HG03039 (cell line): ENCODE measurements around the gene MYL5.
"Not testable (repeated sequence)": the region's sequence is repeated elsewhere in the genome, so short reads cannot be mapped to it uniquely, and the experiment has no call there.

Experiments
- ATAC-seq: cut with Tn5 transposase; IDR thresholded peaks from one replicate; pipeline ENCODE4 v1.9.1; 2021; ENCODE audit warnings: mild to moderate bottlenecking, moderate library complexity; ENCODE audit not compliant: unreplicated experiment

Gene MYL5

GRCh38 chr4:669806-670559 lies 4.4 kb upstream of the MYL5 start:
- not testable (repeated sequence) for ATAC-seq

GRCh38 chr4:671769-672168 lies 2.6 kb upstream of the MYL5 start:
- ATAC-seq, result no peak

GRCh38 chr4:673349-674091 lies 822 bp upstream of the MYL5 start:
- ATAC-seq, result no peak

DNA sequence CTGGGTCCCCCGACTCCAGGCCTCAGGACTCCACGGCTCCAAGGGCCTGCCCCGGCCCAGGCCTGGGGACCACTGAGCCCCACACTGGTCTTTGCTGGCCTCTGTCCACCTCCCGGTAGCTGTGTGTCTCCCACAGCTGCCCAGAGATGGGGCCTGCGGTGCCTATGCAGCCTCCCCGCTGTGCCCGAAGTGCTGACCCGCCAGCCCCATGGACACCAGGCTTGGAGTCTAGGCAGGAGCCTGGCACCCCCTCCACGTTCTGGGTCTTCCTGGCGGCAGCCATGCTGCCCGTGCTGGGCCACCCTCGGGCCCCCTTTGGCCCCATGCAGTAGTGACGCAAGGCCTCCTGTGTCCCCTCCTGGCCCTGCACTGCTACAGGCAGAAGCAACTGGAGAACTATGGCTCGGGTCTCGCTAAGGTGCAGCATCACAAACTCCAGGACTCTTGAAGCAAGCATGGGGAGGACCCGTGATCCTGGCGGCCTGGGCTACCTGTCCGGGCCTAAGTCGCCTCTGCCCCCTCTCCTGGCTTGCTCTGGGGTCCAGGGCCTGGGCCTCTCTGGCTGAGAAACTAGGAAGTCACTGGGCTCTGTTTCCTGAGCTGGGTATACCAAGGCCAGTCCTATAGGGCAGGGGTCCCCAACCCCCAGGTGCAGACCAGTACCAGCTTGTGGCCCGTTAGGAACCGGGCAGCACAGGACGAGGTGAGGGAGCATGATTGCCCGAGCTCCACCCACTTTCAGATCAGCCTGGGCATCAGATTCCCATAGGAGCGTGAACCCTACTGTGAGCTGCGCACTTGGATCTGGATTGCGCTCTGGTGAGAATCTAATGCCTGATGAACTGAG lies 917 bp downstream of the MYL5 start:
- ATAC-seq, result peak; percentile 0

DNA sequence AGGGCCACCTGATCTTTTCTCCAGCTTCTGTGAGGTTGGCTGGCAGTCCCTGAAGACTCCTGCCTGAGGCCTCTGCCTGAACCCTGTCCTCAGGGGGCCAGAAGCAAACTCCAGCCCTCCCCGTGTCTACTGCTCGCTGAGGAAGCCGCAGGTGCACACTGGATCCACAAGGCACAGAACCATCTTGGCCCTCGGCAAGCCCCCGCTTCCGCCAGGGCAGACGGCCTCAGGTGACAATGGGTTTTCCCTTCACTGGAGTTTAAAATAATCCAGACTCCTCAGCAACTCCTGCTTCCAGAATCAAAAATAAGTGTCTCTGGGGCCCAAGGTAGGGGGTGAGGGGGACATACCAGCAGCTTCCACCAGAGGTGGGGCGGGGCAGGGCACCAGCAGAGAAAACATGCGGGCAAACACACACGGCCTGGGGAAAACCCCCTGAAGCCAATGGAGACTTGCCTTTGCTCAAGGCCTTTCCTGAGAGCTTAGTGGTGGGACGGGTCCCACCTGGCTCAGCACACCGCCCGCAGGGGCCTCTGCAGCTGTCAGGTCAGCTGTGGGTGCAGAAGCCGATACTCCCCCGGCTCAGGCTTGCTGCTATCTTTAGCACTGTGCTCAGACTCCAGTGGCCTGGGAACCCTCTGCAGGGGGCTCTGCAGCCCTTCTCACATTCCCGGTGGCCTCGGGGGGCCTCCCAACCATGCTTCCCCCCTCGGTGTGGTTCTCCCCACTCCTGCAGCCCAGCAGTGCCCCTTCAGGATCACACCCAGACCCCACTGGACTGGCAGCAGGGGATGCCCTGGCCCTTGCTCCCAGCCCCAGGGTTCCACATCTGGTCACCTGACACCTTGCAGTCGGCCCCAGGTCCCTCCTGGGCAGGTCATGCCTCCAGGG lies 1.9 kb downstream of the MYL5 start:
- no peak for ATAC-seq

- no peak for ATAC-seq
Measured at GRCh38 chr4:676871-677235, 2.5 kb downstream of the MYL5 start.

DNA sequence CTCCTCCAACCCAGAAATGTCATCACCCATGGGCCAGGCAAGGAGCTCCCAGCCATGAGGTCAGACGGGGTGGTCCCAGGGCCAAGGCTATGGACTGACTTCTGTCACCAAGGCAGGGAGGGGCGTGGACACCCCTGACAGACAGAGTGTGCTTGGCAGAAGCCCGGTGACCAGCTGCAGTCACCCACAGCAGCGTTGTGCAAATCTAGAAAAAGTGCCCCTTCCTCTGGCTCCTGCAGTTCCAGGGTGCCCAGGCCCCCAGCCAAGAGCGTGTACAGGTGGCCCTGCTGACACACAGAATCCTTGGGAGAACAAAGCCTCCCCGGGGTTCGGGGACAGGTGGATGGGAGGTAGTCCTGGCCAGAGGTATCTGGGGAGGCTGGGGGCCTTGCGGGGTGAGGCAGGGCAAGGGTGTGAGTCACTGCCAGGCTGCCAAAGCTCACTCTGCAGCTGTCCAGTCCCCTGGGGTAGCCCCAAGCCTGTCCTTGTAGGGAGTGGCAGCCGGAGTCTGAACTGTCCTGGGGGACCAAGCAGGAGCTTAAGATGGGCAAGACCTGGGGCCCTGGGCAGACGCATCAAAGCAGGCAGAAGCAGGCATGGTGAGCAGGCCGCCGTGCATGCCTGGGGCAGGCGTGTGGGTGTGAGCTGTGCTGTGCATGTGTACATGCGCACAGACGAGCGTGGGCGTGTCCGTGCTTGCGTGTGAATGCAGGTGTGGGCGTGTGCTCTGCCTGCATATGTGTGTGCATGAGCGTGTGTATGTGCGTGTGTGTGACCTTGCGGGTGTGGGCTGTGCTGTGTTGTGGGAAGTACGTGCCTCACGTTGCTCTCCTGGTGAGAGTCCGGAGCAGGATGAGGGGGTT lies 3.3 kb downstream of the MYL5 start:
- no peak for ATAC-seq

DNA sequence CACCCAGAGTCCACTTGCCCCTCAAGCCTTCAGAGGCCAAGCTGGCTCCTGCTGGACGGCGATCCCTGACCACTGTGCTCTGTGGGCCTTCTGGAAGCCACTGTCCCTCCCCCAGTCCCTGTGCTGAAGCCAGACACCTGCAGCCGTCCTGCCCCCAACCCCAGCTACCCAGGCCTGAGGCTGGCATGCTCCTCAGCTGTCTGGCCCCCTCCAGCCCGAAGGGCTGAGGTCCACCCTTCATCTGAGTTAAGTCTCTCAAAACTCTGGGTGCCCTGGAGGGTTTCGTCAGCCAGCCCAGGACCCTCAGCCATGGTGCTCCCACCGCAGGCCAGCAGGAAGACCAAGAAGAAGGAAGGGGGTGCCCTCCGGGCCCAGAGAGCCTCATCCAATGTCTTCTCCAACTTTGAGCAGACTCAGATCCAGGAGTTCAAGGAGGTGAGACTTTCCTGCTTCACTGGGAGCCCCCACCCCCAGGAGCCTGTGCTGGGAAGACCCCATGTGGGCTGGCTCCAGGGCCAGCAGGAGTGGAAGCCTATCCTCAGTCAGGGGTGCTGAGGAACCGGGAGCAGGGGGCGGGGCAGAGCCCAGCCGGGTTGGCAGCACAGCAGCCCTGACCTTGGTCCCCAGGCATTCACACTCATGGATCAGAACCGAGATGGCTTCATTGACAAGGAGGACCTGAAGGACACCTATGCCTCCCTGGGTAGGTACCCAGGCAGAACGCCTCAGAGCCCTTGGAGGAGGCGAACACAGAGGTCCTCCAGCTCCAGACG lies 4.2 kb downstream of the MYL5 start:
- ATAC-seq, result no peak

DNA sequence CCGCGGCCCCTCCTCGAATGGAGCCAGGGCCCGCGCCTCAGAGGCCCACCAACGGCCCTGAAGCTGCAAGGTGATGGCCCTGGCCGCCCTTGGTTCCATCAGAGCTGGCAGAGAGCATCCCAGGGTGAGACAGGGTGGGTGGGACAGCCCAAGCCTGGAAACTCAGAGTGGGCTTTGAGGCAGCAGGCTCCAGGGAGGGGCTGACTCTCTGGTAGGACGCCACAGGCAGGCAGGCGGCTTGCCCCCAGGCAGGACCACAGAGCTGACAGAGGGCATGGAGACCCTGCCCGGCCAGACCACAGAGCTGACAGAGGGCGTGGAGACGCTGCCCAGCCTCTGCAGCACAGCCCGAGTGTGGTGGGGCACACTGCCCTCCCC lies 4.8 kb downstream of the MYL5 start:
- no peak for ATAC-seq

GRCh38 chr4:679629-680028 lies 5.3 kb downstream of the MYL5 start:
- no peak for ATAC-seq

DNA sequence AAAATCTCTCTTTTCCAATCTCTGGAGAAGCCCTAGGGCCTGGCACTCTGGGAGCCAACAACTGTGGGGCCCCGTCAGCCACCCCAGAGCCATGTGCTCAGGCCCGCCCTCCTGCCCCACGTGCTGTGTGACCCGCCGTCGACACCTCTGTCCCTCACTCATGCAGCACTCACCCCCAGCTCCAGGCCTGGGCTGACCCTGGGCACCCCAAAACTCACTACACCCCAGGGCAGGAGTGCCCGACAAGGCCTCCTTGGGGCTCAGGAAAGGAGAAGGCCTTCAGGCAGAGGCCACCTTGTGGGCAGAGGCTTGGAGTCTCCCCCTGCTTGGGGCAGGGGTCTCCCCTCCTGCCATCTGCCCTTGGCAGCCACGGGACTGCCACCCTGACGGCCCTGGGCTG lies 5.7 kb downstream of the MYL5 start:
- ATAC-seq, result no peak

DNA sequence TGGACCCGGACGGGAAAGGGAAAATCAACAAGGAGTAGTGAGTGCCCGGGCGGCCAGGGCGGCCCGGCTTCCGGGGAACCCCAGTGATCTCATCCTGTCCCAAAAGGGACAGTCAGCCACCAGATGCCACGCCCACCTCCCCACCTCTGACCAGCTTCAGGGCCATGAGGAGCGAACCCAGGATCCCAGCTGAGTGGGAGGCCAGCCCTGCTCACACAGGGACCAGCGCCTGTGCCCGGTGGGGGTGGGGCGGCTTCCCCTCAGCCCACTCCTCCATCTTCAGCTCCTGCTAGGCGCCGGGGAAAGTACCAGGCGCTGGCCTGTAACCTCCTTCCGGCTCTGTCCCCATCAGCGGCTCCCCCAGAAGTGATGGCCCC lies 6.2 kb downstream of the MYL5 start:
- ATAC-seq, result no peak

GRCh38 chr4:680928-681645 lies 6.7 kb downstream of the MYL5 start:
- no peak for ATAC-seq

- no peak for ATAC-seq
Measured at GRCh38 chr4:681736-682451, 7.6 kb downstream of the MYL5 start.

DNA sequence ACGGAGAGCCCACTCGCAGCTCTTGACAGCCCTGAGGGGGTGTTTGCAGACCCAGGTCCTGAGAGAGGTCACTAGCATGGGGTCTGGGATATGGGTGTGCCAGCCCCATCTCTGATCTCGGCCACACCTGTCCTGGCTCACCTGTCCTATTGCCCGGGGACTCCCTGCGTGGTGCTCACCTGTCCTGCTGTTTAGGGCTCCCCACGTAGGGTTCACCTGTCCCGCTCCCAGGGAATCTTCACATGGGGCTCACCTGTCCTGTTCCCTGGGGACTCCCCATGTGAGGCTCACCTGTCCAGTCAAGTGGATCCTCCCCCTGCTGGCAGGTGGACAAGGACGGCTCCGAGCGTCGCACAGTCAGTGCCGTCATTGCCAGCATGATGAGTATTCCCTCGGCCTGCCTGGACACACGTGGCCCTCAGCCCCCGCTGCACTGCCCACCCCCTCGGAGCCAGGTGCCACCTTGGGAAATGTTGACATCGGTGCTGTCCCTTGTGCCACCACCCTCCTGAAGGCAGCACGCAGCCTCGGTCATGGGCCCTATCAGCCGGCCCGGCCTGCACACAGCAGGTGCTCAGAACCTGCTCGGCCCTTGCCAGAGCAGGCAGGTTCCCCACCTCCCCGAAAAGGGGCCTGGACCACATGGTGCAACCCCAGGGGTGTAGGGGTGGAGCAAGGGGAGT lies 8.3 kb downstream of the MYL5 start:
- no peak for ATAC-seq

- no peak for ATAC-seq
Measured at GRCh38 chr4:683247-683897, 9.0 kb downstream of the MYL5 start.
